HEK293 (cell line): ENCODE data around the gene ZSCAN10.

Experiments used
- CTCF ChIA-PET: fragments of 350-600 bp; formaldehyde crosslinking; extraction: SDS; loops from one replicate; lab custom pipeline; 2021; ENCODE audit warnings: antibody characterized with exemption; lab: Yijun Ruan, JAX
- POLR2A ChIA-PET: fragments of 300-600 bp; formaldehyde crosslinking; extraction: SDS; loops from one replicate; lab custom pipeline; 2020; ENCODE audit warnings: antibody characterized with exemption, inconsistent platforms; lab: Yijun Ruan, JAX
- H3K27ac ChIP-seq: fragments of 200-500 bp; sonication (Bioruptor generic); 2 replicates; pipeline ENCODE4 v1.5.1; 2014; ENCODE audit warnings: low read depth, low read length, control low read depth, inconsistent platforms; ENCODE audit errors: extremely low read depth
- H3K36me3 ChIP-seq, 2 experiments: fragments of 200-500 bp in 1 of 2; sonication (Bioruptor generic) in 1 of 2; 1 replicate in 1 of 2; 2 replicates in 1 of 2; pipeline ENCODE4 v1.5.1; 2014 to 2017; ENCODE audit warnings: inconsistent platforms in 2 of 2, low read length in 2 of 2; ENCODE audit not compliant: control insufficient read depth in 2 of 2, insufficient read depth in 1 of 2
- H3K4me1 ChIP-seq: fragments of 200-500 bp; sonication (Bioruptor generic); 2 replicates; pipeline ENCODE4 v1.5.1; 2014; ENCODE audit warnings: mild to moderate bottlenecking, low read length, inconsistent platforms; ENCODE audit not compliant: control insufficient read depth, insufficient read depth
- H3K4me3 ChIP-seq: 2 replicates; pipeline ENCODE4 v1.5.1; 2011; ENCODE audit warnings: low read depth, mild to moderate bottlenecking, control low read depth, low read length, moderate library complexity
- H3K9me3 ChIP-seq: fragments of 200-500 bp; sonication (Bioruptor generic); 2 replicates; pipeline ENCODE4 v1.5.1; 2014; ENCODE audit warnings: low read depth, low read length, inconsistent platforms; ENCODE audit not compliant: control insufficient read depth, insufficient read depth
- MEIS1 ChIP-seq: sonication (generic); formaldehyde crosslinking; IDR thresholded peaks from 2 replicates; pipeline ENCODE4 v1.8.1; 2022; ENCODE audit warnings: missing genetic modification reagents, mild to moderate bottlenecking, borderline replicate concordance
- ZFP69B ChIP-seq: fragments of 450-650 bp; formaldehyde crosslinking; IDR thresholded peaks from 2 replicates; pipeline ENCODE4 v1.5.1; 2016; ENCODE audit warnings: missing biosample characterization, missing genetic modification characterization
- ZIC2 ChIP-seq: fragments of 450-650 bp; formaldehyde crosslinking; IDR thresholded peaks from 2 replicates; pipeline ENCODE4 v1.5.1; 2016; ENCODE audit warnings: missing biosample characterization, missing genetic modification characterization
- ZNF600 ChIP-seq: fragments of 450-650 bp; formaldehyde crosslinking; IDR thresholded peaks from 2 replicates; pipeline ENCODE4 v1.5.1; 2016; ENCODE audit warnings: missing biosample characterization, missing genetic modification characterization
- ZNF621 ChIP-seq: fragments of 450-650 bp; formaldehyde crosslinking; IDR thresholded peaks from 2 replicates; pipeline ENCODE4 v1.5.1; 2017; ENCODE audit warnings: missing biosample characterization, missing genetic modification characterization
- ZNF76 ChIP-seq: fragments of 450-650 bp; formaldehyde crosslinking; IDR thresholded peaks from 2 replicates; pipeline ENCODE4; 2016; ENCODE audit warnings: low read depth, missing biosample characterization, missing genetic modification characterization, borderline replicate concordance
- TF ChIP-seq, protein P1 (sequence below): fragments of 450-650 bp; formaldehyde crosslinking; IDR thresholded peaks from 2 replicates; pipeline ENCODE4 v1.5.1; 2016; ENCODE audit warnings: missing biosample characterization, missing genetic modification characterization
- TF ChIP-seq, protein P2 (sequence below): fragments of 450-650 bp; formaldehyde crosslinking; IDR thresholded peaks from 2 replicates; pipeline ENCODE4 v1.5.1; 2017; ENCODE audit warnings: missing biosample characterization, mild to moderate bottlenecking, missing genetic modification characterization, moderate library complexity
- TF ChIP-seq, protein P3 (sequence below): fragments of 450-650 bp; IDR thresholded peaks from 2 replicates; pipeline ENCODE4 v1.5.1; 2018; ENCODE audit warnings: missing biosample characterization, mild to moderate bottlenecking, missing genetic modification characterization

ZSCAN10 gene

DNA sequence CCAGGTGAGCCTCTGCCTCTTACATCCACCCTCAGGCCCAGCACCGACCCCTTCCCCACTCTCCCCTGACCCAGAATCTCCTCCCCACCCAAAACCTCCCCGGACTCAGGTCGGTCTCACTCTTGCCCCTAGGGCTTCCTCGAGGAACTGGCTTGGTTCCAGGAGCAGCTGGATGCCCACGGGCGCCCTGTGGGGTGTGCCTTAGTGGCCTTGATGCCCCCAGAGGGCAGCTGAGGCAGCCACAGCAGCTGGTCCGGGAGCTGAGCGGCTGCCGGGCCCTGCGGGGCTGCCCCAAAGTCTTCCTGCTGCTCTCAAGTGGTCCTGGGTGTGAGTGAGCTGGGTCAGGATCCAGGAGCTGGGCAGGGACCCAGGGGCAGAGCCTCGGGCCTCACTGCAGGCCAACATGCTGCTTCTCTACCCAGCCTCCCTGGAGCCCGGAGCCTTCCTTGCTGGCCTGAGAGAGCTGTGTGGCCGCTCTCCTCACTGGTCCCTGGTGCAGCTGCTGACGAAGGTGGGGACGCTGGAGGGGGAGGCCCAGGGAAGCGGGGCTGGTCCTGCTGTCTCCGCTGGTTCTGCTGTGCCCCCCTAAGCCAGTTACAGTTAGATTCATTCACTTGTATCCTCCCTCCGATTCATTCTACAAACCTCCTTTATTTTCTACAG lies 45.4 kb upstream of the ZSCAN10 start:
- no peaks in the 10 kb centered on the region for H3K9me3 ChIP-seq
- CTCF ChIA-PET = interaction anchor here (0.6 to 1.0 kb wide), 2 partner anchors 14 to 15 kb away, joined by 3 read pairs; no protein-coding TSS in a partner anchor
- TF ChIP-seq ZIC2 (tag by site-specific recombination) (peak; percentile 68), ZFP69B (no peak)
- POLR2A ChIA-PET = interaction anchor here (0.8 to 1.7 kb wide), 2 partner anchors 10 kb away, joined by 3 to 13 read pairs; partner anchors contain the start of gene ZNF213
- no peak overlapping the region for H3K27ac ChIP-seq
- H3K4me3 ChIP-seq = no peak overlapping the region
- H3K36me3 ChIP-seq = peaks cover 0 to 21% of the 10 kb centered on the region in 2 experiments; a peak in 1 of 3 replicates
- no peaks in the 10 kb centered on the region for H3K4me1 ChIP-seq

- no peaks in the 10 kb centered on the region for H3K9me3 ChIP-seq
- TF ChIP-seq ZNF600 (no peak), MEIS1 (CRISPR knock-in tag) (no peak), ZNF76 (tag by site-specific recombination) (no peak), ZIC2 (tag by site-specific recombination) (peak; percentile 78)
- TF ChIP-seq, protein P1, sequence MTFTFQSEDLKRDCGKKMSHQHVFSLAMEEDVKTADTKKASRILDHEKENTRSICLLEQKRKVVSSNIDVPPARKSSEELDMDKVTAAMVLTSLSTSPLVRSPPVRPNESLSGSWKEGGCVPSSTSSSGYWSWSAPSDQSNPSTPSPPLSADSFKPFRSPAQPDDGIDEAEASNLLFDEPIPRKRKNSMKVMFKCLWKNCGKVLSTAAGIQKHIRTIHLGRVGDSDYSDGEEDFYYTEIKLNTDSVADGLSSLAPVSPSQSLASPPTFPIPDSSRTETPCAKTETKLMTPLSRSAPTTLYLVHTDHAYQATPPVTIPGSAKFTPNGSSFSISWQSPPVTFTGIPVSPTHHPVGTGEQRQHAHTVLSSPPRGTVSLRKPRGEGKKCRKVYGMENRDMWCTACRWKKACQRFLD = no peak
- TF ChIP-seq, protein P2, sequence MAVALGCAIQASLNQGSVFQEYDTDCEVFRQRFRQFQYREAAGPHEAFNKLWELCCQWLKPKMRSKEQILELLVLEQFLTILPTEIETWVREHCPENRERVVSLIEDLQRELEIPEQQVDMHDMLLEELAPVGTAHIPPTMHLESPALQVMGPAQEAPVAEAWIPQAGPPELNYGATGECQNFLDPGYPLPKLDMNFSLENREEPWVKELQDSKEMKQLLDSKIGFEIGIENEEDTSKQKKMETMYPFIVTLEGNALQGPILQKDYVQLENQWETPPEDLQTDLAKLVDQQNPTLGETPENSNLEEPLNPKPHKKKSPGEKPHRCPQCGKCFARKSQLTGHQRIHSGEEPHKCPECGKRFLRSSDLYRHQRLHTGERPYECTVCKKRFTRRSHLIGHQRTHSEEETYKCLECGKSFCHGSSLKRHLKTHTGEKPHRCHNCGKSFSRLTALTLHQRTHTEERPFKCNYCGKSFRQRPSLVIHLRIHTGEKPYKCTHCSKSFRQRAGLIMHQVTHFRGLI (tag by site-specific recombination) = peak; percentile 35; the same call in 1 of the 2 replicates
- TF ChIP-seq, all 188 proteins: peak for 2
- POLR2A ChIA-PET = interaction anchor here (0.8 to 1.7 kb wide), 3 partner anchors 9 to 28 kb away, joined by 3 to 13 read pairs (median 3); partner anchors contain the start of gene ZNF213
- CTCF ChIA-PET = interaction anchor here (0.6 to 1.0 kb wide), 3 partner anchors 14 to 84 kb away, joined by 3 read pairs; no protein-coding TSS in a partner anchor
- no peaks in the 10 kb centered on the region for H3K4me1 ChIP-seq
- peaks cover 0 to 28% of the 10 kb centered on the region in 2 experiments; a peak in 1 of 3 replicates for H3K36me3 ChIP-seq
- H3K4me3 ChIP-seq = no peak overlapping the region
- H3K27ac ChIP-seq = no peak overlapping the region
Observed at GRCh38 chr16:3143598-3144320, 44.7 kb upstream of the ZSCAN10 start.

- Histone ChIP-seq H3K4me1 (no peaks in the 10 kb centered on the region), H3K27ac (no peak overlapping the region), H3K4me3 (no peak overlapping the region), H3K9me3 (no peaks in the 10 kb centered on the region), H3K36me3 (peaks cover 0 to 34% of the 10 kb centered on the region in 2 experiments; a peak in 1 of 3 replicates)
- TF ChIP-seq, protein P3, sequence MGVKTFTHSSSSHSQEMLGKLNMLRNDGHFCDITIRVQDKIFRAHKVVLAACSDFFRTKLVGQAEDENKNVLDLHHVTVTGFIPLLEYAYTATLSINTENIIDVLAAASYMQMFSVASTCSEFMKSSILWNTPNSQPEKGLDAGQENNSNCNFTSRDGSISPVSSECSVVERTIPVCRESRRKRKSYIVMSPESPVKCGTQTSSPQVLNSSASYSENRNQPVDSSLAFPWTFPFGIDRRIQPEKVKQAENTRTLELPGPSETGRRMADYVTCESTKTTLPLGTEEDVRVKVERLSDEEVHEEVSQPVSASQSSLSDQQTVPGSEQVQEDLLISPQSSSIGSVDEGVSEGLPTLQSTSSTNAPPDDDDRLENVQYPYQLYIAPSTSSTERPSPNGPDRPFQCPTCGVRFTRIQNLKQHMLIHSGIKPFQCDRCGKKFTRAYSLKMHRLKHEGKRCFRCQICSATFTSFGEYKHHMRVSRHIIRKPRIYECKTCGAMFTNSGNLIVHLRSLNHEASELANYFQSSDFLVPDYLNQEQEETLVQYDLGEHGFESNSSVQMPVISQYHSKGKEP (tag by site-specific recombination) = no peak
- POLR2A ChIA-PET = interaction anchor here (1.0 to 1.7 kb wide), 2 partner anchors 9 to 29 kb away, joined by 3 to 13 read pairs; partner anchors contain the start of gene ZNF213
- CTCF ChIA-PET = interaction anchor here (0.6 to 1.0 kb wide), 2 partner anchors 14 to 84 kb away, joined by 3 read pairs; no protein-coding TSS in a partner anchor
Observed at GRCh38 chr16:3143189-3143588, 44.1 kb upstream of the ZSCAN10 start.

GRCh38 chr16:3142770-3143169 lies 43.7 kb upstream of the ZSCAN10 start:
- peaks cover 0 to 38% of the 10 kb centered on the region in 2 experiments; a peak in 1 of 3 replicates for H3K36me3 ChIP-seq
- POLR2A ChIA-PET = interaction anchor here (1.0 kb wide), 1 partner anchor 13 kb away, joined by 4 read pairs; no protein-coding TSS in a partner anchor
- no peak overlapping the region for H3K27ac ChIP-seq
- TF ChIP-seq ZNF621 (tag by site-specific recombination) = no peak
- no peak overlapping the region for H3K4me3 ChIP-seq
- CTCF ChIA-PET = interaction anchor here (1.2 kb wide), 1 partner anchor 13 kb away, joined by 3 read pairs; no protein-coding TSS in a partner anchor
- H3K9me3 ChIP-seq = no peaks in the 10 kb centered on the region
- no peaks in the 10 kb centered on the region for H3K4me1 ChIP-seq
